Measurements from ENCODE around the gene MMAB.

Gene MMAB

DNA sequence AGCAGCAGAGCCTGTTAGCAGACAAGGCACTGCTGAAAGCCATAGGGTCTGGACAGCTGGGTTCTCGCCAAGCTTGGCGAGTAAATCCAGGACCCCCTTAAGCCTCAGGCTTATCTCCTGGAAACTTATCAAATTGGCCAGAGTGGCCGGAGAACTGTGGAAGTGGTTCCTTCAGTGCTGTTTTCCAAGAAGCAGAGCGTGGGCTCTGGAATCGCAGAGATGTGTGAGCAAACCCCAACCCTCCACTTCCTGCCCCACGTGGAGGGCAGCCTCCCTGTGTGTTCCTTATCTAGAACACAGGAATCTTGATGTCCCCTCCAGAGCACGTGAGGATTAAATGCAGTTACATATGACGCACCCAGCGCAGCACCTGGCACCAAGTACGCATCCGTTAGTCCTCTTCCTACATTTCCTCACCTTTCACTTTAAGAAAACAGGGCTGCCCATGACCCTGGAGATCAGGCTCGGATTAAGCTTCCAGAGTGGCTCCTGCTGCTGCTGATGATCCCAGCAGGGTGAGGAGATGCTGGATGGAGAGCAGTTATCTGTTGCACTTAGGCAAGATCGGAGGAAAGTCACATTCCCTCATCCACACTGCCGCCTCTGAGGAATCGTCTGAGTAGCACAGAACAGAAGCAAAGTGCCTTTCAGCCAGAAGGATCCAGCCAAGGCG lies 35.0 kb downstream of the MMAB start:
- TF ChIP-seq TAF1 (IDR thresholded peaks at IDR 0.05; ENCODE audit: borderline replicate concordance, insufficient read depth, low read length) (no peak), POLR2AphosphoS5 (IDR thresholded peaks at IDR 0.05; ENCODE audit: low read depth, low read length) (no peak), FOXP2 (optimal IDR thresholded peaks at IDR 0.05; ENCODE audit: borderline replicate concordance, extremely low read depth, extremely low read length, insufficient read depth) (no peak), SIN3A (IDR thresholded peaks at IDR 0.05; ENCODE audit: borderline replicate concordance, insufficient read depth, low read length) (no peak)
- TF ChIP-seq, protein P1, sequence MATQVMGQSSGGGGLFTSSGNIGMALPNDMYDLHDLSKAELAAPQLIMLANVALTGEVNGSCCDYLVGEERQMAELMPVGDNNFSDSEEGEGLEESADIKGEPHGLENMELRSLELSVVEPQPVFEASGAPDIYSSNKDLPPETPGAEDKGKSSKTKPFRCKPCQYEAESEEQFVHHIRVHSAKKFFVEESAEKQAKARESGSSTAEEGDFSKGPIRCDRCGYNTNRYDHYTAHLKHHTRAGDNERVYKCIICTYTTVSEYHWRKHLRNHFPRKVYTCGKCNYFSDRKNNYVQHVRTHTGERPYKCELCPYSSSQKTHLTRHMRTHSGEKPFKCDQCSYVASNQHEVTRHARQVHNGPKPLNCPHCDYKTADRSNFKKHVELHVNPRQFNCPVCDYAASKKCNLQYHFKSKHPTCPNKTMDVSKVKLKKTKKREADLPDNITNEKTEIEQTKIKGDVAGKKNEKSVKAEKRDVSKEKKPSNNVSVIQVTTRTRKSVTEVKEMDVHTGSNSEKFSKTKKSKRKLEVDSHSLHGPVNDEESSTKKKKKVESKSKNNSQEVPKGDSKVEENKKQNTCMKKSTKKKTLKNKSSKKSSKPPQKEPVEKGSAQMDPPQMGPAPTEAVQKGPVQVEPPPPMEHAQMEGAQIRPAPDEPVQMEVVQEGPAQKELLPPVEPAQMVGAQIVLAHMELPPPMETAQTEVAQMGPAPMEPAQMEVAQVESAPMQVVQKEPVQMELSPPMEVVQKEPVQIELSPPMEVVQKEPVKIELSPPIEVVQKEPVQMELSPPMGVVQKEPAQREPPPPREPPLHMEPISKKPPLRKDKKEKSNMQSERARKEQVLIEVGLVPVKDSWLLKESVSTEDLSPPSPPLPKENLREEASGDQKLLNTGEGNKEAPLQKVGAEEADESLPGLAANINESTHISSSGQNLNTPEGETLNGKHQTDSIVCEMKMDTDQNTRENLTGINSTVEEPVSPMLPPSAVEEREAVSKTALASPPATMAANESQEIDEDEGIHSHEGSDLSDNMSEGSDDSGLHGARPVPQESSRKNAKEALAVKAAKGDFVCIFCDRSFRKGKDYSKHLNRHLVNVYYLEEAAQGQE (IDR thresholded peaks at IDR 0.05; ENCODE audit: insufficient read depth in 1 of 2, low read depth in 2 of 2, low read length in 2 of 2) = no peak

DNA sequence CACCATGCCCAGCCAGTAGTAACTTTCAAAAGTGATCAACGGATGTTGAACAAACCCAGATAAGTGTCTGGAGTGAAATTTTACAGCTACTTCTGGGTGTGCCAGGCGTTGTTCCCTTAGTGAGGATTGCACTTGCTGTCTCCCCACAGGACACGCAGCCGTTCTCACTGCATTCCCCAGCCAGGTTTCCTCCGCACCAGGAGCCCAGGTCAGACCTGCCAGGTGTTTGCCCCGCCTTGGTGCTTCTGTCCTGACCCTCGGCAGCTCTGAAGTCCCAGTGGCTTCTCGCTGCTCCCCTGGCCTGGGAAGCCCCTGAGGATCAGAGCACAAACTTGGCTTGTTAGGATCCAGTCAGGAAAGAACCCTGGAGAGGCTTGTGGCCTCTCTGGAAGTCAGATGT lies 36.2 kb downstream of the MMAB start:
- TF ChIP-seq POLR2AphosphoS5 (IDR thresholded peaks at IDR 0.05; ENCODE audit: low read depth, low read length) (no peak), FOXP2 (optimal IDR thresholded peaks at IDR 0.05; ENCODE audit: borderline replicate concordance, extremely low read depth, extremely low read length, insufficient read depth) (no peak), TAF1 (IDR thresholded peaks at IDR 0.05; ENCODE audit: borderline replicate concordance, insufficient read depth, low read length) (no peak), SIN3A (IDR thresholded peaks at IDR 0.05; ENCODE audit: borderline replicate concordance, insufficient read depth, low read length) (no peak)
- TF ChIP-seq, protein P1 (IDR thresholded peaks at IDR 0.05; ENCODE audit: insufficient read depth in 1 of 2, low read depth in 2 of 2, low read length in 2 of 2) = no peak

DNA sequence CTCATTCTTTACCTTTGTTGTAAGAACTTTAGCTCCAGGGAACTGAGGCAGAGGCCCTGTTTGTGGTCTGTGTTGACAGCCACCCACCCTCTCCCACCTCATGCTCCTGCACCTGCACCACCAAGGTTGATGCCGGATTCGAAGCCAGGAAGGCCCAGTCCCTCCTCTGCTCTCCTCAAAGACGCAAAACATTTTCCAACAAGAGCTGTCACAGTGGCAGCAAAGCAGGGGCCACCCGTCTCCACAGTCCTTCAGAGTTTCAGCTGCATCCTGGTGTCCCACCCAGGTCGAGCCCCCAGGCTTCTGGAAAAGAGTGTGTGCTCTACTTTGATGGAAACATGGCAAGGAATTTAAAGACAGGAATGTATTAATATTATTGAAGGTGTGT lies 37.4 kb downstream of the MMAB start:
- TF ChIP-seq FOXP2 (optimal IDR thresholded peaks at IDR 0.05; ENCODE audit: borderline replicate concordance, extremely low read depth, extremely low read length, insufficient read depth) (no peak), SIN3A (IDR thresholded peaks at IDR 0.05; ENCODE audit: borderline replicate concordance, insufficient read depth, low read length) (no peak), POLR2AphosphoS5 (IDR thresholded peaks at IDR 0.05; ENCODE audit: low read depth, low read length) (no peak), TAF1 (IDR thresholded peaks at IDR 0.05; ENCODE audit: borderline replicate concordance, insufficient read depth, low read length) (no peak)
- TF ChIP-seq, protein P1 (IDR thresholded peaks at IDR 0.05; ENCODE audit: insufficient read depth in 1 of 2, low read depth in 2 of 2, low read length in 2 of 2) = no peak

DNA sequence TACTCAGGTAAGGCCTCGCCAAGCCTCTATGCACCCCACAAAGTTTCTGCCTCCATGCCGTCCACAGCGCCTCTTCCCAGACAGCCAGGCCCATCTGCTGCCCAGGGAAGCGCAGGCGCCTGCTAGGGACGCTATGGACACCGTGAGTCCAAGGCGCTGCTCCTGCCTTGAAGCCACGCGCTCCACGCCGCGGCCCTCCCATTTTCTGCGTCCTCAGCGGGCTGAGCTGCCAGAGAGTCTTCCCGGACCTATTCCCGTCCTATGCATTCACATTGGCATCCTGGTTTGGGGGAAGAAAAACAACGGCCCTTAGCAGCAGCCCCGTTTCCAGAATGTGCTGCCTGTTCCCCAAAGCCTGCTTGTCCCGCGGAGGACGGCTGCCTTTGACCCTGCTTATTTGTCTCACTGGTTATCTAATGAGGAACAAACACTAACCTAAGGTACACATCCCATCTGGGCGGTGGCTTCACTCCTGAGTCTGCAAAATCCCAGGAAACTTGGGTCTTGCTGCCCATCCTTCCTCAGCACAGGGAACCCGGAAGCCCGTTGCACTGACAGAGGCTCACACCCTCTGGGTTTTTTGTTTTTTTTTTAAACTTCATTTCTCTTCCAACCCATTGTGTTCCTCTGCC lies 38.0 kb downstream of the MMAB start:
- TF ChIP-seq FOXP2 (optimal IDR thresholded peaks at IDR 0.05; ENCODE audit: borderline replicate concordance, extremely low read depth, extremely low read length, insufficient read depth) (no peak), TAF1 (IDR thresholded peaks at IDR 0.05; ENCODE audit: borderline replicate concordance, insufficient read depth, low read length) (no peak), POLR2AphosphoS5 (IDR thresholded peaks at IDR 0.05; ENCODE audit: low read depth, low read length) (no peak), SIN3A (IDR thresholded peaks at IDR 0.05; ENCODE audit: borderline replicate concordance, insufficient read depth, low read length) (no peak)
- TF ChIP-seq, protein P1 (IDR thresholded peaks at IDR 0.05; ENCODE audit: insufficient read depth in 1 of 2, low read depth in 2 of 2, low read length in 2 of 2) = no peak
